SK-N-SH treated with all-trans-retinoic acid at 6 μM for 48 hours (cell line): Measurements from ENCODE around the gene CABS1.

Experiments
- ATAC-seq: fragments of 200-7000 bp; cut with Tn5 transposase; 3 replicates; pipeline ENCODE4 v1.9.1; 2020; ENCODE audit warnings: mild to moderate bottlenecking, moderate library complexity
- ARNTL ChIP-seq: fragments of 450-650 bp; formaldehyde crosslinking; IDR thresholded peaks from 2 replicates; pipeline ENCODE4 v1.5.0; 2020; ENCODE audit warnings: low read depth, mild to moderate bottlenecking, moderate library complexity, borderline replicate concordance
- BACH2 ChIP-seq: fragments of 250-450 bp; sonication (Bioruptor Pico); IDR thresholded peaks from 2 replicates; pipeline ENCODE4 v1.9.0; 2021; ENCODE audit warnings: mild to moderate bottlenecking, borderline replicate concordance
- CSDC2 ChIP-seq: fragments of 250-450 bp; sonication (Bioruptor Pico); IDR thresholded peaks from 2 replicates; pipeline ENCODE4 v1.5.0; 2020; ENCODE audit warnings: mild to moderate bottlenecking, moderate library complexity
- ESRRG ChIP-seq: fragments of 250-450 bp; sonication (Bioruptor Pico); IDR thresholded peaks from 2 replicates; pipeline ENCODE4 v1.6.1; 2021; ENCODE audit warnings: mild to moderate bottlenecking
- ISL1 ChIP-seq: fragments of 250-450 bp; sonication (Bioruptor Pico); IDR thresholded peaks from 2 replicates; pipeline ENCODE4 v2.1.2; 2022; ENCODE audit warnings: mild to moderate bottlenecking, moderate library complexity
- OSR1 ChIP-seq: fragments of 250-450 bp; sonication (Bioruptor Pico); IDR thresholded peaks from 2 replicates; pipeline ENCODE4 v1.8.0; 2022; ENCODE audit warnings: moderate library complexity, mild to moderate bottlenecking, inconsistent platforms
- PPARA ChIP-seq: fragments of 250-450 bp; sonication (Bioruptor Pico); IDR thresholded peaks from 2 replicates; pipeline ENCODE4 v1.5.0; 2020; ENCODE audit warnings: mild to moderate bottlenecking, borderline replicate concordance
- RARB ChIP-seq: fragments of 250-450 bp; sonication (Bioruptor Pico); IDR thresholded peaks from 2 replicates; pipeline ENCODE4 v1.8.0; 2021; ENCODE audit warnings: mild to moderate bottlenecking, moderate library complexity
- SNAI2 ChIP-seq: fragments of 250-450 bp; sonication (Bioruptor Pico); IDR thresholded peaks from 2 replicates; pipeline ENCODE4 v1.5.0; 2020; ENCODE audit warnings: mild to moderate bottlenecking, moderate library complexity
- TOX ChIP-seq: fragments of 250-450 bp; sonication (Bioruptor Pico); IDR thresholded peaks from 2 replicates; pipeline ENCODE4 v1.8.0; 2021; ENCODE audit warnings: mild to moderate bottlenecking, moderate library complexity, borderline replicate concordance
- ZC3H10 ChIP-seq: fragments of 250-450 bp; sonication (Bioruptor Pico); IDR thresholded peaks from 2 replicates; pipeline ENCODE4 v1.5.1; 2021; ENCODE audit warnings: mild to moderate bottlenecking, moderate library complexity
- ZFP3 ChIP-seq: fragments of 250-450 bp; sonication (Bioruptor Pico); IDR thresholded peaks from 2 replicates; pipeline ENCODE4 v1.5.0; 2020; ENCODE audit warnings: mild to moderate bottlenecking, moderate library complexity
- ZFP30 ChIP-seq: fragments of 450-650 bp; formaldehyde crosslinking; IDR thresholded peaks from 2 replicates; pipeline ENCODE4 v1.5.0; 2022; ENCODE audit warnings: mild to moderate bottlenecking, moderate library complexity
- ZNF565 ChIP-seq: fragments of 450-650 bp; formaldehyde crosslinking; conservative IDR thresholded peaks from 2 replicates; pipeline ENCODE4 v1.5.0; 2020; ENCODE audit warnings: low read depth, mild to moderate bottlenecking, moderate library complexity
- ZNF70 ChIP-seq: fragments of 450-650 bp; formaldehyde crosslinking; IDR thresholded peaks from 2 replicates; pipeline ENCODE4 v1.5.0; 2020; ENCODE audit warnings: mild to moderate bottlenecking, moderate library complexity
- ZNF8 ChIP-seq: fragments of 450-650 bp; formaldehyde crosslinking; IDR thresholded peaks from 2 replicates; pipeline ENCODE4 v1.5.0; 2020; ENCODE audit warnings: mild to moderate bottlenecking, moderate library complexity
- TF ChIP-seq, protein P1 (sequence below): fragments of 250-450 bp; sonication (Bioruptor Pico); IDR thresholded peaks from 2 replicates; pipeline ENCODE4 v1.5.0; 2020; ENCODE audit warnings: mild to moderate bottlenecking, moderate library complexity
- TF ChIP-seq, protein P2 (sequence below): fragments of 250-450 bp; sonication (Bioruptor Pico); IDR thresholded peaks from 2 replicates; pipeline ENCODE4 v1.8.0; 2021; ENCODE audit warnings: low read depth, mild to moderate bottlenecking, moderate library complexity, borderline replicate concordance
- TF ChIP-seq, protein P3 (sequence below): fragments of 250-450 bp; sonication (Bioruptor Pico); IDR thresholded peaks from 2 replicates; pipeline ENCODE4 v1.8.0; 2020; ENCODE audit warnings: mild to moderate bottlenecking, moderate library complexity, borderline replicate concordance
- TF ChIP-seq, protein P4 (sequence below): fragments of 250-450 bp; sonication (Bioruptor Pico); IDR thresholded peaks from 2 replicates; pipeline ENCODE4 v1.5.1; 2021; ENCODE audit warnings: mild to moderate bottlenecking, moderate library complexity

The CABS1 gene

DNA sequence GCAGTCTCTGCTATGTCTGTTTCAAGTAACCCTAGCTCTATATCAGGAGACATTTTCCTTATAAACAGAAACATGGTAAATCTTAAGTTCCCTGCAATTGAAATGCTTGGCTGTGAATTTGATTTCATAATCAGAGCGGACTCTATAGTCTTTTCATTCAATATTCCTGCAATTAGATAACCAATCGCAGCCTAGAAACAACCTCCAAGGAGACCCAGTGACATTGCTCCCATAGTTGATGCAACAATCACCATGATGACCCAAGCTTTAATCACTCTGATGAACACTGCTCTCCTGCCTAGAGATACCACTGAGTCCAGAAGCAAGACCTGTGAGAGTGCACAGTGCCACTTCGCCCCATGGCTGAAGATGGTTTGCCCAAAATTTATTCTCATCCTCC is at the start of gene CABS1:
Gene CABS1, plus strand, starts transcription at position 301 of the 400 bp plus-strand sequence. Its CDS starts 59 bp downstream, at position 360.
- ATAC-seq: no peak

DNA sequence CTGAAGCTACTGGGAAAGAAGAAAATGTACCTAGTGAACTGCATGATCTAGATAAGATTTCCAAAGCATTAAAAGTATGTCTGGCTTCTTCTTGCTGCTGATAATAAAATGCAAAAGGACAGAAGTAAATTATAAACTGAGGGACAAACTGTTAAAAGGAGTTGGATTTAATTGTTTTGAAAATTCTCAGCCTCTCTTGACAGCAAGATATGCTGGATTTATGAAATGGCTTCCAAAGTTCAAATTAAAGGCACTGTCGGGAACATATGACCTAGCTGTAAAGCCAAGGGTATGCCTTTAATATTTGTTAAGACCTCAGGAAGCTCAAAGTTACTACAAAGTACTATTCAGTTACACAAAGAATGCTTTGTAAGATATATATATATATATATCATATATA is 46.1 kb upstream of the CABS1 start:
- ATAC-seq: no peak
- TF ChIP-seq ISL1 (no peak), ARNTL (CRISPR knock-in tag) (no peak), TOX (no peak)
- TF ChIP-seq, protein P1, sequence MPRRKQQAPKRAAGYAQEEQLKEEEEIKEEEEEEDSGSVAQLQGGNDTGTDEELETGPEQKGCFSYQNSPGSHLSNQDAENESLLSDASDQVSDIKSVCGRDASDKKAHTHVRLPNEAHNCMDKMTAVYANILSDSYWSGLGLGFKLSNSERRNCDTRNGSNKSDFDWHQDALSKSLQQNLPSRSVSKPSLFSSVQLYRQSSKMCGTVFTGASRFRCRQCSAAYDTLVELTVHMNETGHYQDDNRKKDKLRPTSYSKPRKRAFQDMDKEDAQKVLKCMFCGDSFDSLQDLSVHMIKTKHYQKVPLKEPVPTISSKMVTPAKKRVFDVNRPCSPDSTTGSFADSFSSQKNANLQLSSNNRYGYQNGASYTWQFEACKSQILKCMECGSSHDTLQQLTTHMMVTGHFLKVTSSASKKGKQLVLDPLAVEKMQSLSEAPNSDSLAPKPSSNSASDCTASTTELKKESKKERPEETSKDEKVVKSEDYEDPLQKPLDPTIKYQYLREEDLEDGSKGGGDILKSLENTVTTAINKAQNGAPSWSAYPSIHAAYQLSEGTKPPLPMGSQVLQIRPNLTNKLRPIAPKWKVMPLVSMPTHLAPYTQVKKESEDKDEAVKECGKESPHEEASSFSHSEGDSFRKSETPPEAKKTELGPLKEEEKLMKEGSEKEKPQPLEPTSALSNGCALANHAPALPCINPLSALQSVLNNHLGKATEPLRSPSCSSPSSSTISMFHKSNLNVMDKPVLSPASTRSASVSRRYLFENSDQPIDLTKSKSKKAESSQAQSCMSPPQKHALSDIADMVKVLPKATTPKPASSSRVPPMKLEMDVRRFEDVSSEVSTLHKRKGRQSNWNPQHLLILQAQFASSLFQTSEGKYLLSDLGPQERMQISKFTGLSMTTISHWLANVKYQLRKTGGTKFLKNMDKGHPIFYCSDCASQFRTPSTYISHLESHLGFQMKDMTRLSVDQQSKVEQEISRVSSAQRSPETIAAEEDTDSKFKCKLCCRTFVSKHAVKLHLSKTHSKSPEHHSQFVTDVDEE (CRISPR knock-in tag): no peak

More for the DNA sequence above, at the start of gene CABS1:
- TF ChIP-seq BACH2: no peak

DNA sequence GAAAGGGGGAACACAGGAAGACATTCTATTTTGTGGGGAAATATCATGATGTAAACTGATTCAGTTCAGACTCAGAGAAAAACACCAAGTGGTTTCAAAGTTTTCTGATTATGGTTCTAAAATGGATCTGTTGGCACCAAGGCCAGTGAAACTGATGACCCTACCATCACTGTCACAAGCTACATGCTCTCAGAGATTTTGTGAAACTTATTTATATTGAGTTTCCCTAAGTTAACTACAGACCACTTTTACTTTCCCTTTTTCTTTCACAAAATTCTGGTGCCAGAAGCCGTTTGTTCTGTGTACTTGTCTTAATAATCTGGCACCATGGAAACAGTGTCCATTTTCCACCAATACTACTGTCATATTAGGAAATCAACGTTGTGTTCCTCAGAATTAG is 43.4 kb upstream of the CABS1 start:
- ATAC-seq: no peak
- TF ChIP-seq ARNTL (CRISPR knock-in tag) (no peak), BACH2 (no peak), ZNF565 (CRISPR knock-in tag) (no peak), PPARA (CRISPR knock-in tag) (no peak), ESRRG (CRISPR knock-in tag) (no peak), RARB (CRISPR knock-in tag) (no peak), CSDC2 (CRISPR knock-in tag) (no peak), ZC3H10 (CRISPR knock-in tag) (no peak), SNAI2 (CRISPR knock-in tag) (no peak), TOX (no peak), ZFP30 (CRISPR knock-in tag) (no peak), ZNF70 (CRISPR knock-in tag) (no peak), ZFP3 (no peak), ZNF8 (no peak), OSR1 (CRISPR knock-in tag) (no peak), ISL1 (no peak)
- TF ChIP-seq, protein P1 (CRISPR knock-in tag): no peak
- TF ChIP-seq, protein P2, sequence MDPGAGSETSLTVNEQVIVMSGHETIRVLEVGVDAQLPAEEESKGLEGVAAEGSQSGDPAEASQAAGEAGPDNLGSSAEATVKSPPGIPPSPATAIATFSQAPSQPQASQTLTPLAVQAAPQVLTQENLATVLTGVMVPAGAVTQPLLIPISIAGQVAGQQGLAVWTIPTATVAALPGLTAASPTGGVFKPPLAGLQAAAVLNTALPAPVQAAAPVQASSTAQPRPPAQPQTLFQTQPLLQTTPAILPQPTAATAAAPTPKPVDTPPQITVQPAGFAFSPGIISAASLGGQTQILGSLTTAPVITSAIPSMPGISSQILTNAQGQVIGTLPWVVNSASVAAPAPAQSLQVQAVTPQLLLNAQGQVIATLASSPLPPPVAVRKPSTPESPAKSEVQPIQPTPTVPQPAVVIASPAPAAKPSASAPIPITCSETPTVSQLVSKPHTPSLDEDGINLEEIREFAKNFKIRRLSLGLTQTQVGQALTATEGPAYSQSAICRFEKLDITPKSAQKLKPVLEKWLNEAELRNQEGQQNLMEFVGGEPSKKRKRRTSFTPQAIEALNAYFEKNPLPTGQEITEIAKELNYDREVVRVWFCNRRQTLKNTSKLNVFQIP (CRISPR knock-in tag): no peak
- TF ChIP-seq, protein P3, sequence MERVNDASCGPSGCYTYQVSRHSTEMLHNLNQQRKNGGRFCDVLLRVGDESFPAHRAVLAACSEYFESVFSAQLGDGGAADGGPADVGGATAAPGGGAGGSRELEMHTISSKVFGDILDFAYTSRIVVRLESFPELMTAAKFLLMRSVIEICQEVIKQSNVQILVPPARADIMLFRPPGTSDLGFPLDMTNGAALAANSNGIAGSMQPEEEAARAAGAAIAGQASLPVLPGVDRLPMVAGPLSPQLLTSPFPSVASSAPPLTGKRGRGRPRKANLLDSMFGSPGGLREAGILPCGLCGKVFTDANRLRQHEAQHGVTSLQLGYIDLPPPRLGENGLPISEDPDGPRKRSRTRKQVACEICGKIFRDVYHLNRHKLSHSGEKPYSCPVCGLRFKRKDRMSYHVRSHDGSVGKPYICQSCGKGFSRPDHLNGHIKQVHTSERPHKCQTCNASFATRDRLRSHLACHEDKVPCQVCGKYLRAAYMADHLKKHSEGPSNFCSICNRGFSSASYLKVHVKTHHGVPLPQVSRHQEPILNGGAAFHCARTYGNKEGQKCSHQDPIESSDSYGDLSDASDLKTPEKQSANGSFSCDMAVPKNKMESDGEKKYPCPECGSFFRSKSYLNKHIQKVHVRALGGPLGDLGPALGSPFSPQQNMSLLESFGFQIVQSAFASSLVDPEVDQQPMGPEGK: no peak
- TF ChIP-seq, protein P4, sequence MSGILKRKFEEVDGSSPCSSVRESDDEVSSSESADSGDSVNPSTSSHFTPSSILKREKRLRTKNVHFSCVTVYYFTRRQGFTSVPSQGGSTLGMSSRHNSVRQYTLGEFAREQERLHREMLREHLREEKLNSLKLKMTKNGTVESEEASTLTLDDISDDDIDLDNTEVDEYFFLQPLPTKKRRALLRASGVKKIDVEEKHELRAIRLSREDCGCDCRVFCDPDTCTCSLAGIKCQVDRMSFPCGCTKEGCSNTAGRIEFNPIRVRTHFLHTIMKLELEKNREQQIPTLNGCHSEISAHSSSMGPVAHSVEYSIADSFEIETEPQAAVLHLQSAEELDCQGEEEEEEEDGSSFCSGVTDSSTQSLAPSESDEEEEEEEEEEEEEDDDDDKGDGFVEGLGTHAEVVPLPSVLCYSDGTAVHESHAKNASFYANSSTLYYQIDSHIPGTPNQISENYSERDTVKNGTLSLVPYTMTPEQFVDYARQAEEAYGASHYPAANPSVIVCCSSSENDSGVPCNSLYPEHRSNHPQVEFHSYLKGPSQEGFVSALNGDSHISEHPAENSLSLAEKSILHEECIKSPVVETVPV (CRISPR knock-in tag): no peak
